Measurements from ENCODE around the gene ZNF45.
"Not testable (repeated sequence)": the region's sequence is repeated elsewhere in the genome, so short reads cannot be mapped to it uniquely, and the experiment has no call there.

The ZNF45 gene

DNA sequence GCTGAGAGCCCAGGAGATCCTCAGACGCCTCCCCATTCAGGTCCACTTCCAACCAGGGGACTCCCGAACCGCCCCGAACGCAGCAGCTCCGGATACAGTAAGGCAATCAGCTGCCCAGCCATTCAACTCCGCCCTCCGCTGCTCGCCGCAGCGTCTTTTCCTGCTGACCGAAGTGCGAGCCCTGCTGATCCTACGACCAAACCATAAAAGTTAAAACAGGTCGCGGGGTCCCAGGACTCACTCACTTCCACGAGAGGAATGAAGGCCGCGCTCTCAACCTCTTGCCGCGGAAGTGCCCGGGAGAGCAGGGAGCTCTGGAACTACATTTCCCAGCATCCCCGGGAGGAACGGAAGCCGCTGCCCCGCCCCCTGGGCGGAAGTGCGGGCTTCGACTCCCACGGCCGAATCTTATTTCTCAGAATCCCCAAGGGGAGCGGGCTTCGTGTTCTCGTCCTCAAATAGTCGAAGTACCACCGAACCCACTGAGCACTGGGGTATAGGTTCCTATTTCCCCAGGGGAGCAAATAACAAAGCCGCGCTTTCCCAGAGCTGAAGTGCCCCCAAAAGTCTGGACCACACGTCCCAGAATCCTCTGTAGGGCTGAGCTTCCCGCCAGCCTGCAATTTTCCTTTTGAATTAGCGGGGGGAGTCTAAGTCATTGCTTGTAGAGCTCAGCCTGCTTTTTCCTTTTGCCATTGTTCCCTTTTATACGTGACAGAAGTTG, at the start of gene ZNF45:
Gene ZNF45, minus strand, starts transcription at position 298 of the 724 bp plus-strand sequence. CDS start 13,097 bp downstream, outside the sequence.
- DNase-seq: peak; percentile 88

DNA sequence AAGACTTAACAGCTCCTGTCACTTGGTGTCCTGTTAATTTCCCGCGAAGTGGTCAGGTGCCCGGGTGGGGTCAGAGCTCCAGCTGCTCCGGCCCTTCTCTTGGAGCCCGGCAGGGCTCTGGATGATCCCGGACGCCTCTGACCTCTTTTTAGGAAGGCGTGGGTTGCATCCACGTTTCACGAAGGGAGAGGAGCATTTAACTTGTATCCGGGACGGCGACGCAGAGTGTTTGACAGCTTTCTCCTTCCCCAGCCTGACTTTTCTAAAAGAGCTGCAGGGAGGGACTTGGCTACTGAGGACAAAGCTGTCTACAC, 49.6 kb upstream of the ZNF45 start:
- DNase-seq: no peak

DNA sequence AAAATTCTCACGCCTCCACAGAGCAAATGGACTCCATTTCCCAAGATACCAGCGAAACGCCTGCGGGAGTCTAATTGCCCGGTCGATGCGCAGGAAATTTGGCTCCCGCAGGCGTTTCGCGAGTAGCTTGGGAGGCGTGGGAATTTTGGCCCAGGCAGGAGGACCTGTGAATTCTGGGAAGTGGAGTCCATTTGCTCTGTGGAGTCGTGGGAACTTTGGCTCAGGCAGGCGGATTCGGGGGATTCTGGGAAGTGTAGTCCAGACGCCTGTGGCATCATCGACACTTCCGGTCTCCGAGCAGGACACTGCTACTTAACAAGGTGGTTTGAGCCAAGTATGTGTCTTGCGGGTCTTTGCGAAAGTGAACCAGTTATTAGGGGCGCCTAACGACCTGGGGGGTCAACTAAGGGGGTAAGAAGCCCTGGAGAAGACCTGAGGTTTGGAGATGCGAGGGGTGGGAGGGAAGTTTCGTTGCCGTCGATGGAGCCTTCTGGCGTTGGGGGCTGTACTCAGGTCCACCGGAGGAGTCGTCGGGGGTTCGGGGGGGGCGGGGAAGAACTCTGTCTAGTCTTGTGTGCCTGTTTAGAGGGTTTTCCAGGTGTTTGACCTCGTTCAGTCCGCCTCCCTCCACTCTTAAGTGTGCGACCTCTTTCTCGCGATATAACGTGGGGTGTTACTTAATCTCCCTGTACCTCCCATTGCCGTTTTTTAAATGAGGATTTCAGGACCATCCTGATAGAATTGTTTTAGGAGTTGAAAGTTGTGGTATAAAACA, 49.0 kb upstream of the ZNF45 start, which contains the start of gene ZNF155:
Gene ZNF155, plus strand, starts transcription at position 277 of the 775 bp plus-strand sequence. CDS start 4,356 bp downstream, outside the sequence.
- peak; percentile 96 for DNase-seq

DNA sequence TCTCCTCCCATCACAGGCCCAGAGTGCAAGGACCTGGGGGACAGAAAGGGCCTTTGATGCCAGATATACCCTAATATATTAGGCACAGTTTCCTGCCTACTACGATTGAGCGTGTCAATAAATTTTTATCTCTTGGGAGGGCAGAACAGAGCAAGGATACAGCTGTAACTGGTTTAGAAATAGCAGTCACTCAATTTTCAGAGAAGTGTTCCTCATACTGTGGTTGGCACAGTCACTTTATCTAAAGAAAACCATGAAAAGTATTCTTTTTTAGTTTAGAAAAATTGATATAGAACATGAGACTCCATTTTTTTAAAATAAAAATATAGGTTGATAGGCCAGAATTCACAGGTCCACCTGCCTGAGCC, 48.4 kb upstream of the ZNF45 start:
- no peak for DNase-seq

DNA sequence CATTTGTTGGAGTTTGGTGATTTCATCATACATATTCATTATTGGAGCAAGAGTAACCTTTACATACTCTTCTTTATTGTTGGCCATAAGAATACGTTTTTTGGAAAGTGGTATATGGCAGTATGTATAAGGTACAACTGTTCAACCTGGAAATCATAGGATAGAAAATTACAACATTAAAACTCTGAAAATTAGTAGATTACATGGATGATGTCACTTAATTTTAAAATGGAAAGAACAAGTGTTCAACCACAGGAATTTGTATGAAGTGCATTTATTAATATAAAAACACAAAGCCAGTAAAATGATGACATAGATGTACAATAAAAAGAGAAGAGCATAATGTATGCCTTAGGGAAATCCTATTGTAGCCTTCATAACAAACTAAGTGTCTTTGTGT, 41.6 kb upstream of the ZNF45 start:
- no peak for DNase-seq

DNA sequence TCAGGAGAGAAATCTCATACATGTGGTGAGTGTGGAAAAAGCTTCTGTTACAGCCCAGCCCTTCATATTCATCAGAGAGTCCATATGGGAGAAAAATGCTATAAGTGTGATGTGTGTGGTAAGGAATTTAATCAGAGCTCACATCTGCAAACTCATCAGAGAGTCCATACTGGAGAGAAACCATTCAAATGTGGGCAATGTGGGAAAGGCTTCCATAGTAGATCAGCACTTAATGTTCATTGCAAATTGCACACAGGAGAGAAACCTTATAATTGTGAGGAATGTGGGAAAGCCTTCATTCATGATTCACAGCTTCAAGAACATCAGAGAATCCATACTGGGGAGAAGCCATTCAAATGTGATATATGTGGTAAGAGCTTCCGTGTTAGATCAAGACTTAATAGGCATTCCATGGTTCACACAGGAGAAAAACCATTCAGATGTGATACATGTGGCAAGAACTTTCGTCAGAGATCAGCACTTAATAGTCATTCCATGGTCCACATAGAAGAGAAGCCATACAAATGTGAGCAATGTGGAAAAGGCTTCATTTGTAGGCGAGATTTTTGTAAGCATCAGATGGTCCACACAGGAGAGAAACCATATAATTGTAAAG, 31.1 kb upstream of the ZNF45 start:
- no peak for DNase-seq

DNA sequence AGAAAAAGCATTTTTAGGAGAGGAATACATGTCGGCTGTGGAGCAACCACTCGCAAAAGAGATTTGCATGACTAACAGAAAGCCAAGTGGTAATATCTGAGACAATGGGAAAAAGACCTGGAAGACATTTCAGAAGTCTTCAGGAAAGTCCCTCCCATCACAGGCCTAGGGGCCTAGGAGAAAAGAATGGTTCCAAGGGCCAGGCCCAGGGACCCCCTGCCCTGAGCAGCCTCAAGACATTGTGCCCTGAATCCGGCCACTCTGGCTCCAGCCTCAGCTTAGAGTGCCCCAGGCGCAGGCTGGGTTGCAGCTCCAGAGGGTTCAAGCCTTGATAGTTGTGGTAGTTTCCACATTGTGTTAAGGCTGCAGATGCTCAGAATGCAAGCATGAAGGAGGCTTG, 25.3 kb upstream of the ZNF45 start:
- DNase-seq: no peak

DNA sequence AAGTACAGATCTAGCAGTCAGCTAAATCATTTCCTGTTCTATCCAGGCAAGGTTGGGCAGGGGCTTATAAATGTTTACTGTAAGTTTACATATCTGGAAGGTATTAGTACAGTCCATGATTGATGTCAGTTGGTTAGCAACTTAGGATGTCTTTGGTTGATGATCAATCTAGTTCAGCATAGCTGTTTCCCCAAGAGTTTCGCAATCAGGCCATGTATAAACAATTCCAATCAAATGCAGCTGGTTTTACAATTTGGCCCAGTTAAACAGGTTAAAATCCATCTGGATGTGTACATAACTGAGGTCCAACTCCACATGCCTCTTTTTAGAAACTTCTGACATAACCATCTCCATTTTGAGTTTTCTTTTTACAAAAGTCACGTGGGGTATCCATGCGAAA, 22.8 kb upstream of the ZNF45 start:
- no peak for DNase-seq

DNA sequence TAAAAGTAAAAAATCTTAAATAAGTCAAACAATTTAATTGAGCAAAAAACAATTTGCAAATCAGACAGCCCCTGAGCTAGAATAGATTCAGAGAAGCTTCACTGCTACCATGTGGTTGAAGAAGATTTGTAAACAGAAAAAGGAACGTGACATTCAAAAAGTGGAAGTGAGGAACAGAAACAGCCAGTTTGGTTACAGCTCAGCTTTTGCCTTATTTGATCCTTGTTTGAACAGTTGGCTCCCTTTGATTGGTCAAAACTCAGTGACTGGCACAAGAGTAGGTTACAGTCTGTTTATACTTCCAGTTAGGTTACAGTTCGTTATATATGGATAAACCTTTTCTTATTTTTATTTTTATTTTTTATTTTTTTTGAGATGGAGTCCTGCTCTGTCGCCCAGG, 21.7 kb upstream of the ZNF45 start:
- no peak for DNase-seq

DNA sequence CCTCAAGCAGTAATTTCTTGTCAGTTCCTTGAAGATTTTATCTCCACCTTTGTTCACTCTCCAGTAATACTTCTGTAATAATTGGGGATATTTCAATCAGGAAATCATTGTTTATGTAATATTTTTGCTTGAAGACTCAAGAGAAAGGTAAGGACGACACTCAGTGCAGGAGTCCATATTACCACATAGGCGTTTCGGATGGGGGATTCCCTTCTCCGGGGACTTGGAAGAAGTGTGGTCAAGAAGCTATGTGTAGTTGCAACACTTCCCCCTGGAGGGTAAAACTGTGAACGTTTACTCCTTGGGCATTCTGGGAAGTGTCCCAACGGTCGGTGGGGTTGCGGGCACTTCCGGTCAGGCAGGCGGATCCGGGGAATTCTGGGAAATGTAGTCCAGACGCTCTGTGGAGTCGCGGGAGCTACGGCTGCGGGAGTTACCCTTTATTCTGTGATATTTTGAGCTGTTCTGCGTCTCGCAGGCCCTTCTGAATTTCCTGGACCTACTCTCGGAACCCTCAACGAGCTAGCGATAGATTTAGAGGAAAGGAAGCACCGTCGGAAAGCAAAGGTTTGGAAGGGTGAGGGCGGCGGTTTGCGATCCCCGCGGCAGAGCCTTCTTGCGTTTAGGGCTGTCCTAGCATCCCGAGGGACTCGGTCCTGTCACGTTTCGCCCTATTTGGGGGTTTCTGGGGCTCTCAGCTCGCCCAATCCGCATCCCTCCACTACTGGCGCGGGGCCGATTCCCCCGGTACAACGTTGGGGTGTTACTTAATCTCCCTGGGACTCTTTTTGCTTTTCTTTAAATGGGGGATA, 16.0 kb upstream of the ZNF45 start, which contains the start of gene ZNF221:
Gene ZNF221, plus strand, starts transcription at position 395 of the 812 bp plus-strand sequence. CDS start 11,499 bp downstream, outside the sequence.
- DNase-seq: peak; percentile 75

DNA sequence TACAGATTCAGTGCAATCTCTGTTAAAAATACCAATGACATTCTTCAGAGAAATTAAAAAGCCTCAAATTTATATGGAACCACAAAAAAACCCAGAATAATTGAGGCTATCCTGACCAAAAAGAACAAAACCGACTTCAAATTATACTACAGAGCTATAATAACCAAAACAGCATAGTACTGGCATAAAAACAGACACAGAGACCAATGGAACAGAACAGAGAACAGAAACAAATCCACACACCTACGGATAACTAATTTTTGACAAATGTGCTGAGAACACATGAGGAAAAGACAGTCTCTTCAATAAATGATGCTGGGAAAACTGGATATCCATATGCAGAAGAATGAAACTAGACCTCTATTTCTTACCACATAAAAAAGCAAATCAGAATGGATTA, 14.7 kb upstream of the ZNF45 start:
- not testable (repeated sequence) for DNase-seq

DNA sequence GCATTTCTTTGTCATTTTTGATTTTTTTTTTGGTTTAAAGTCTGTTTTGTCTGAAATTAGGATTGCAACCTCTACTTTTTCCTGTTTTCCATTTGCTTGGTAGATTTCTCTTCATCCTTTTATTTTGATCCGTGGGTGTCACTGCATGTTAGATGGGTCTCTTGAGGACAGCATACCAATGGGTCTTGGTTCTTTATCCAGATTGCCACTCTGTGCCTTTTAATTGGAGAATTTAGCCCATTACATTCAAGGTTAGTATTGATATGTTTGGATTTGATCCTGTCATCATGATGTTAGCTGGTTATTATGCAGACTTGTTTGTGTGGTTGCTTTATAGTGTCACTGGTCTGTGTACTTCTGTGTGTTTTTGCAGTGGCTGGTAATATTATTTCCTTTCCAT, 12.3 kb upstream of the ZNF45 start:
- DNase-seq: not testable (repeated sequence)

DNA sequence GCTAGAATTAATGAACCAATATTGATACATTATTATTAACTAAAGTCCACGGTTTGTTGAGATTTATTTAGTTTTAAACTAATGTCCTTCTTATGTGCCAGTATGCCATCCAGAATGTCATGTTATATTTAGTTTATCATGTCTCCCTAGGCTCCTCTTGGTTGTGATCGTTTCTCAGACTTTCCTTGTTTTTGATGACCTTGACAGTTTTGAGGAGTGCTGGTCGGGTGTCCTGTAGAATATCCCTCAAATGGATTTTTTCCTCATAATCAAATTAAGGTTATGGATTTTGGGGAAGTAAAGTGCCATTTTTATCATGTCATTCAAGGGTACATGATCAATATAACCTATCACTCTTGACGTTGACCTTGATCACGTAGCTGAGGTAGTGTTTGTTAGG, 6.1 kb upstream of the ZNF45 start:
- DNase-seq: no peak

DNA sequence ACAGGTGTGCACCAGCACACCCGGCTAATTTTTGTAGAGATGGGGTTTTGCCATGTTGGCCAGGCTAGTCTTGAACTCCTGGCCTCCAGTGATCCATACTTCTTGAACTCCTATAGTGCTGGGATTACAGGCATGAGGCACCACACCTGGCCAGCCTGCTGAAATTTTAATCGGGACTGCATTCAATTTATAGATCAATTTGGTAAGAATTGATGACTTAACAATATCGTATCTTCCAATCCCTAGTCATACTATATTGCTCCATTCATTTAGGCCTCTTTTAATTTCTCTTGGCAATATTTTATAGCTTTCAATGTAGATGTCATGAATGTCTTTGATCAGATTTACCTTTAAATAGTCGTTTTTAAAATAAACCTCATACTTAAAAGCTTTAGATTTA, 5.6 kb upstream of the ZNF45 start:
- no peak for DNase-seq

DNA sequence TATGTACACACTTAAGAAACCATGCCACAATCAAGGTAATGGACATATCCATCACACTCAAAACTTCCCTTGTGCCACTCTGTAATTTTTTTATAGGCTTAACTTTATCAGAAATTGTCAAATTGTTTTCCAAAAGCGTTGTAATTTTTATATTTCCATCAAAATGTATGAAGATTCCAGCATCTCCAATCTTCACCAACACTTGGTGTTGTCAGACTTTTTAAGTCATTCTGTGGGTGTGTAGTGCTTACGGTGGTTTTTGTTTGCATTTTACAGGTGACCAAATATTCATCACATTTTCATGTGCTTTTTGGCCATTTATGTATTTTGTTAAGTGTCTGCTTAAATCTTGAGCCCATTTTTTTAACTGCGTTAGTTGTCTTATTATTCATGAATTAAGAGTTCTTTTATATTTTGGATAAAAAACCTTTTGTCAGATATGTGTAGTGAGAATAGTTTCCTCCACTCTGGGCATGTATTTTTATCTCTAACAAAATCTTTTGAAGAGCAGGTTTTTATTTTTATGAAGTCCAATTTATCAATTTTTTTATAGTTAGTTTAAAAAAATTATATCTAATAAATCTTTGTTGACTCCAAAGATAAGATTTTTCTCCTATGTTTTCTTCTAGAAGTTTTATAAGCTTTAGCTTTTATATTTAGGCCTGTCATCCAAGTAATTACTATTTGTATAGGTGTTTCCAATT, 4.6 kb upstream of the ZNF45 start:
- DNase-seq: no peak

DNA sequence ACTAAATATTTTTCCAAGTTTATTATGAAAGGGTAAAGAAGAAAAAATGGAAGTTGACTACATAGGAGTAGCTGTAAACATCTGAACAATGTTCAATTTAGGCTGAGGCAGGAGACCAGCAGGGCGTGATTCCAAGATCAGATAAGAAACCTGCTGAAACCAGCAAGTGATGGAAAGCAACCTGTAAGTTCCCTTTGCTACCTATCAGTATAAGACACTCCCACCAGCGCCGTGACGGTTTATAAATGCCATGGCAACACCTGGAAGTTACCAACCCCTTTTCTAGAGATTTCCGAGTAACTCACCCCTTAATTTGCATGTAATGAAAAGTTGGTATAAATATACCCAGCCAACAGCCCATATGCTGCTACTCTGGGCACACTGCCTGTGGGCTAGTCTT, 1.1 kb upstream of the ZNF45 start:
- no peak for DNase-seq

DNA sequence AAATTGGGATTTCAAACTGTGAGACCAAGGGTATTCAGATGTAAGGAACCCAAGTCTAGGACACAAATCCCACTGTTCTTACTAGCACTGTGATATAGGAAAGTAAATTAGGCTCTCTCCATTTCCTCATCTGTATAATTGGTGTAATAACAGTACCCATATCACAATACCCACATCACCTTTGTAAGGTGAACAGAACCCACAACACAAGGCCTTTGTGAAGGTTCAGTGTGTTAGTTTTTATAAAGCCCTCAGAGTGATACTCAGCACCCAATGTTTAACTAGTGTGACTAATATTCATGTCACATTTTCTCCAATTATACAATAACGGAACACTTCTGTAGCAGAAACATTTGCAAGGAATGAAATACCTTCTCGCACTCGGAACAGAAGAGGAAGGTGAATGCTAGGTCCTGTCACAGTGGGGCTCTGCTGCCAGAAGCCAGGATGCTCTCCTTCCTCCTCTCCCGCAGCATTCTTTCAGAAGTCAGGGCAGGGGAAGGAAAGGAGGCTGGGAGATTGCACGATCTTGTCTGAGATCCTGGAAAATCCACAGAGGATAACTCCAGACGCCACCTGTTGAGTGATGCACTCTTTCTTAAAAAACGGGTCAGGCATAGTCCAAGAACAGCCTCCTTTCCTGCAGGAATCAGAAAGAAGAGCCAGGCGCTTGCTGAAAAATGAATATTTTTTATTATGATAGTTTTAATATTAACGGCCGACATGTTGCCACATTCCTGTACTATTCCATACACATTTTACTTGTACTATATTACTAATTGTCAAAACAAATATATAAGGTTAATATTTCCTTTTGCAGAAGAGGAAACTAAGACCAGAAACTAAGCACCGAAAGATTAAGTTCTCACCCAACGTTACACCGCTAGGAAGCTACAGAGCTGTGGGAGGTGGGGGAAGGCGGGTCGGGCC, 762 bp downstream of the ZNF45 start:
- no peak for DNase-seq

DNA sequence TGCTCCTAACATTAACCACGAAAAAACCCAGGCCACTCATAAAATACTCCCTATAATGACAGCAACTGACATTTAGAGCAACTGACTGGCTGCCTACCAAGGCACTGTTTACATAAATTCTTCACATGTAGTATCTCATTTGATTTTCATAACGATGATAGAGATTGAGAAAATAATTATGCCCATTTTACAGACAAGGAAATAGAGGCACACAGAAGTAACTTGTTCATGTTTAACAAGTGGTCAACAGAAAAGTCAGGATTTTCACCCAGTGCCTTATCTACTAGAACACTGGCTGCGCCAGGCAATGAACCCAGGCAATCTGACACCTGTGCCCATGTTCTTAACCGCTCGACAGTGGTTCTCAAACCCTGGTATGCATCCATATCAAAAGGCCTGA, 6.3 kb downstream of the ZNF45 start:
- DNase-seq: no peak

DNA sequence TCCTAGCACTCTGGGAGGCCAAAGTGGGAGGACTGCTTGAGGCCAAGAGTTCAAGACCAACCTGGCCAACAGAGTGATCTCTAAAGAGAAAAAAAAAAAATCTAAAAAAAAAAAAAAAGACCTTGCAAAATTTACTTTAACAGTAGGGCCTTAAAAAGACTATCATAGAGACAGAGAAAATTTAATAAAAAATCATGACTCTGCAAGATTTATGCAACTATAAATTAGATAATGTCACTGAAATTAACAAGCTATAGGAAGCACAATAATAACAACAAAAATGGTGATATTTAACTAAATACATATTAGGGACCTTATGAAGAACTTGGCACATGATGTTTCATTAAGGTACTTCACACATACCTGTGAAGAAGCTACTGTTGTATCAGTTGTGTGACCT, 11.2 kb downstream of the ZNF45 start:
- no peak for DNase-seq

DNA sequence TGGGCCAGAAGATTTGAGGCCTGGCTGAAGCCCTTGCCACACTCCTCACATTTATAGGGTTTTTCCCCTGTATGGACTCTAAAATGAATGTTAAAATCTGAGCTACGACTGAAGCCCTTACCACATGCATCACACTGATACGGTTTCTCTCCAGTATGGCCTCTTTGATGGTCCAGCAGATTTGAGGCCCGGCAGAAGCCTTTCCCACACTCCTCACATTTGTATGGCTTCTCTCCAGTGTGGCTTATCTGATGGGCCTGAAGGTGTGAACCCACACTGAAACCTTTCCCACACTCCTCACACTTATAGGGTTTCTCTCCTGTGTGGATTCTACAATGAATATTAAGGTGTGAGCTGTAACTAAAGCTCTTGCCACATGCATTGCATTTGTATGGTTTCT, 21.0 kb downstream of the ZNF45 start:
- no peak for DNase-seq

DNA sequence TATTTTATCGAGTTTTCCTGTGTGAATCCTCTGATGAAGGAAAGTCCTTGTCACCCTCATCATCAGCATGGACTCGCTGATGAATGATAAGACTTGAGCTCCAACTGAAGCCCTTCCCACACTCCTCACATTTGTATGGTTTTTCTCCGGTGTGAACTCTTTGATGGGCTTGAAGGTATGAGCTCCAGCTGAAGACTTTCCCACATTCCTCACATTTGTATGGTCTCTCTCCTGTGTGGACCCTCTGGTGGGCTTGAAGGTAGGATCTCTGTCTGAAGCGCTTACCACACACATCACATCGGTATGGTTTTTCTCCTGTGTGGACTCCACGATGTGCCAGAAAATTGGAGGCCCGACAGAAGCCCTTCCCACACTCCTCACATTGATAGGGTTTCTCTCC, 21.7 kb downstream of the ZNF45 start:
- DNase-seq: no peak

Measured in NCI-H2171 (cell line).